GM12864 (cell line): Measurements from ENCODE around the gene PRXL2A.

Experiments used
- DNase-seq: peaks from one replicate; pipeline ENCODE4 v3.0.0-alpha.2; 2011; ENCODE audit warnings: low read depth
- H3K4me3 ChIP-seq: 2 replicates; pipeline ENCODE4 v1.5.1; 2011; ENCODE audit warnings: mild to moderate bottlenecking, low read depth, low read length, control low read depth
- TF ChIP-seq, protein P1 (sequence below): IDR thresholded peaks from 2 replicates; pipeline ENCODE4 v1.5.1; 2011; ENCODE audit warnings: low read depth, mild to moderate bottlenecking, moderate library complexity, low read length, control low read depth, inconsistent platforms; ENCODE audit errors: missing control alignments

The PRXL2A gene

DNA sequence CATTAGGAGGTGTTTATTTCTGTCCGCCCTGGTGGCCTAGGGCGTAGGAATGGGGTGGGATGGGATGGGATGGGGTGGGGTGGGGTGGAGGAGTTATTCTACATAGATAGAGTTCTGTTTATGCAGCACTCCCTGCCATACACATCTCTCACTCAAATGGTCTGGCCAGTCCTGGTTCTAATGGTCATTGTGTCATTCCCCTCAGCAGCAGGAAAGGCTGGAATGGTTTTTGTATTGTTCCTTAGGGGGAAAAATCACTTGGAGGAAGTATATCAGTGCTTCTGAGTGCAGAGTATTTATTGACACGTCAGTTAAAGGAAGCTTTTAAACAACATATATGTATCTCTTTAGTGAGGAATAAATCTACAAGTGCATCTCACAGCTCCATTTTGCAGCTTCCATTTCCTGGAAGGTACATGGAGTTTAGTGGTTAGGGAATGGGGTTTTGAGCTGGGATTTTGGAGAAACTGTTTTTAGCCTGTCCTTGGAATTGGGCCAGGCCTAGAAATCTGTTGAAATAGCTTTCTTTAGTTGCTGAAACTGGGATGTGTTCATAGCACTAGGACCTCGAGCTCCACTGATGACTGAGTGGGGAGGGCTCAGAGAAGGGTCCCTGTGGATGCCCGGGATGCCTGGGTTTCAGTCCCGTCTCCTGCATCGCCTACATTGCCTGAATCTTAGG, 54.1 kb downstream of the PRXL2A start:
- no peak for DNase-seq
- TF ChIP-seq, protein P1, sequence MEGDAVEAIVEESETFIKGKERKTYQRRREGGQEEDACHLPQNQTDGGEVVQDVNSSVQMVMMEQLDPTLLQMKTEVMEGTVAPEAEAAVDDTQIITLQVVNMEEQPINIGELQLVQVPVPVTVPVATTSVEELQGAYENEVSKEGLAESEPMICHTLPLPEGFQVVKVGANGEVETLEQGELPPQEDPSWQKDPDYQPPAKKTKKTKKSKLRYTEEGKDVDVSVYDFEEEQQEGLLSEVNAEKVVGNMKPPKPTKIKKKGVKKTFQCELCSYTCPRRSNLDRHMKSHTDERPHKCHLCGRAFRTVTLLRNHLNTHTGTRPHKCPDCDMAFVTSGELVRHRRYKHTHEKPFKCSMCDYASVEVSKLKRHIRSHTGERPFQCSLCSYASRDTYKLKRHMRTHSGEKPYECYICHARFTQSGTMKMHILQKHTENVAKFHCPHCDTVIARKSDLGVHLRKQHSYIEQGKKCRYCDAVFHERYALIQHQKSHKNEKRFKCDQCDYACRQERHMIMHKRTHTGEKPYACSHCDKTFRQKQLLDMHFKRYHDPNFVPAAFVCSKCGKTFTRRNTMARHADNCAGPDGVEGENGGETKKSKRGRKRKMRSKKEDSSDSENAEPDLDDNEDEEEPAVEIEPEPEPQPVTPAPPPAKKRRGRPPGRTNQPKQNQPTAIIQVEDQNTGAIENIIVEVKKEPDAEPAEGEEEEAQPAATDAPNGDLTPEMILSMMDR = no peak
- H3K4me3 ChIP-seq = no peak overlapping the region

DNA sequence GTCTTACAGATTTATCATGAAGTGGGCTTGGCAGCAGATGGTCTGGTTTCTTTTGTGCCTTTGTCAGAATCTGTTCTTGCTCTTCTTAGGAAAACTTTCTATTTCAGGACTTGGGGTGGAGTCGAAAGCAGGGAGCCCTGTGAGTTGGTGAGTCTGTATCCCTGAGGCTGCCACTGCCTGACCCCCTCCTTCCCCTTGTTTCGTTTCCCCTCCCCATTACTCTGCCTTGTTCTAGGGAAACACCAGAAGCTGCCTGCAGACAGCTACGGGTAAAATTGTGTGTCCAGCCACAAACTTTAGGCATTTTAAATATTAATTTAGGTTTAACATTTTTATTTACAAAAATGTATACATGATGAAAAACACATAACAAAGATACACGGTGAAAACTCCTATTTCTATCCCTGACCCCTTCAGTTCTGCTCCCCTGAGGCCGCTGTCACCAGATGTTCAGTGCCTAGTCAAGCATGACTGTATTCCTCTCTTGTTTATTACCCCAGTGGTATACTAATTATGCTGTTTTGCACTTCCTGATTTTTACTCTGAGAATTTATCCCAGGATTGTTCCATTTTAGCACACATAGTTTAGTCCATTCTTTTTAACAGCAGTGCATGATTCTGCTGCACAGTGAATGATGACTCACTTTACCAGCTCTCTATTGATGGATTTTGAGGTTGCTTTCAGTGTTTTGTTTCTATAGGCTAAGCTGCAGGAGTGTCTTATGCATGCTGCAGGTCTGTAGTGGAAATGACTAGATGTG, 54.8 kb downstream of the PRXL2A start:
- no peak overlapping the region for H3K4me3 ChIP-seq
- DNase-seq = no peak
- TF ChIP-seq, protein P1 = no peak

DNA sequence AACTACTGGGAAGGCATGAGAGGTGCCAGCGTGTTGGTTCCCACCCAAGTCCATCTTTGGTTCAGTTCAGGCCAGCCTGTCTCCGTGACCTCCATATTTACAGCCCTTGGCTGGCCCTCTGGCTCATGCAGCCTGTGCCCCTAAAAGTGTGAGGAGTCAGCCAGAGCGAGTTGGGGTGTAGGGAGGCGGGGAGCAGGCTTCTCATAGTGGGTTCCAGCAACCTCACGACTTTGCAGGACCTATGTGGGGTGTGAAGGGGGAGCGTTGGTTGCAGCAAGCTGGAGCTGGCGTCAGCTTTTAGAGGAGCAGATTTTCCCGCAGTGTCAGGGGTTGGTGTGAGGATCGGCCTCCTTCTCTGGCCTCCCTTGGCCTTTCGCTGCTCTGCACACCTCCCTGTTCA, 55.5 kb downstream of the PRXL2A start:
- H3K4me3 ChIP-seq = no peak overlapping the region
- no peak for DNase-seq
- TF ChIP-seq, protein P1 = no peak

DNA sequence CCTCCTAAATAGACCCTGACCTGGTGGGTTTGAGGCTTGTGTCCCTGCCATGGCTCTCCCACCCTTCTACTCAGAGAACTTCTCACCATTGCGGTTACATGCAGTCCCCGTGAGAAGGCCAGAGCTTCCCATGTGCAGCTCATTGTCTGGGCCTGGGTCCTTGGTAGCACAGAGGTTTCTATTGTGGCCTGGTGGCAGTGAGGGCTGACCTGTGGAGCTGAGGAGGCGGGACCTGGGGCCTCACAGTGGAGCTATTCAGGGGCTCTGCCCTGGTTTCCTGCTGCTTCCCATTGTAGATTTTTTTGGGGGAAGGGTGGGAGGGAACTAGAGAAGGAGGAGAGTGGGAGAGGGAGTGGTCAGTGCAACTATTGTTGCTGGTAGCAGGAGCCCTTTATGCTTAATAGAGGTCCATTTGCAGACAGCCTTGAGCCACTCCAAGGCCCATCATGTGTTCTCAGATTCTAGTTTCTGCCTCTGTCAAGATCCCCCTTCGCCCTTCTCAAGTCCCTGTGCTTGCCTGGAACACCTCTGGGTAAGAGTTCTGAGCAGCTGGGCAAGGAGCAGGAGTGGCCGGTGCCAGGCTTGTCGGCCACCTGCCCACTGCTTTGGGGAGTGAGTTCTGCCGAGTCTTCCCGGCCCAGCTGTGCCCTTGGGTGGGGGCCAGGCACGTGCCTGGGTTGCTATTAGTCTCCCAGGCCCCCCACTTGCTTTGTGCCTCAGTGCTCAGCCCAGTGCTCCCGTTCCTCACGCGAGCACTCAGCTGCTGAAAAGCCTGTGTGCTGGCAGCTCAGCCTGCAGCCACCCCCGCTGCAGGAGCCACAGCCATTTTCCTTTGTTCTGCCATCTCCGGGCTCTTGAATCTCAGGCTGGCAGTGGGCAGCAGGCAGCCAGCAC, 56.5 kb downstream of the PRXL2A start:
- DNase-seq = no peak
- TF ChIP-seq, protein P1 = no peak
- no peak overlapping the region for H3K4me3 ChIP-seq

DNA sequence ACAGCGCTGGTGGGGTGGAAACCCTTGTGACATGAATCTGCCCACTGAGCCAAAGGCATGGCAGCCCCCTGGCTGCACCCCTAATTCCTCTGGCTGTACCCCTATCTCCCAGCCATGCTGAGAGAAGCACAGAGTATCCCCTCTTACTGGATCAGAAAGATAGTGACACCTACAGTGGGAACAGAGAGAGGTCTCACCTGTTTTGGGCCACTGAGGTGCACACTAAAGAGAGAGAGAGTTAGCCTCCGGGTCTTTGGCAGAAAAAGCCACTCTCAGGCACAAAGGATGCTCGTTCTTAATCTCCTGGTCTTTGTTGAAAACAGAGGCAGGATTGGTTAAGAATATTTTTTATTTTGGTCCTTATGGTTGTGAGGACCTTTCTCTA, 57.1 kb downstream of the PRXL2A start:
- DNase-seq = no peak
- H3K4me3 ChIP-seq = no peak overlapping the region
- TF ChIP-seq, protein P1 = no peak

DNA sequence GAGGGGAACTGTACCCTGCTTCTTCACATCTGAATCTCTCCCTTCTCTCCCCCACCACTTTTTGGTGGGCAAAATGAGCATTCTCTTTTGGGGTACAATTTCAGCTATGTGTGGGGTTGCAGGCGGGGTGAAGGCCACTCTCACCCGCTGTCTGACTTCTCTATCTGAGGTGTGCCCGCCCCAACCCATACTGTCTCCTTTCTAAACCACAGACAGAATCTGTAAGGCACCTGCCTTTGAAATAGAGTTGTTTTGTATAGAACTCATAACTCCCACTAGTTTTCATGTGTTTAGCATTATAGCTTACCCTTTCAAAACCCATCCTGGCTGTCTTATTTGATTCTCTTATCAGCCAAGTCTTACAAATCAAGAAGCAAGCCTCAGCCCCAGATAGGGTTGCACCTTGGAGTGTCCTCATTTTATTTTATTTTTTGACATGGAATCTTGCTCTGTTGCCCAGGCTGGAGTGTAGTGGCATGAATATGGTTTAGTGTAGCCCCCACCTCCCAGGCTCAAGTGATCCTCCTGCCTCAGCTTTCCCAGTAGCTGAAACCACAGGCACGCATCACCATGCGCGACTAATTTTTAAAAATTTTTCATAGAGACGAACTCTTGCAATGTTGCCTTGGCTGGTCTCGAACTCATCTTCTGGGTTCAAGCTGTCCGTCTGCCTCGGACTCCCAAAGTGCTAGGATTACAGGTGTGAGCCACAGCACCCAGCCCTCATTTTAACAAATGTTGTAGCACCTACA, 57.7 kb downstream of the PRXL2A start:
- DNase-seq = no peak
- TF ChIP-seq, protein P1 = no peak
- no peak overlapping the region for H3K4me3 ChIP-seq
